ENCODE results near the gene THRA.

The THRA gene

DNA sequence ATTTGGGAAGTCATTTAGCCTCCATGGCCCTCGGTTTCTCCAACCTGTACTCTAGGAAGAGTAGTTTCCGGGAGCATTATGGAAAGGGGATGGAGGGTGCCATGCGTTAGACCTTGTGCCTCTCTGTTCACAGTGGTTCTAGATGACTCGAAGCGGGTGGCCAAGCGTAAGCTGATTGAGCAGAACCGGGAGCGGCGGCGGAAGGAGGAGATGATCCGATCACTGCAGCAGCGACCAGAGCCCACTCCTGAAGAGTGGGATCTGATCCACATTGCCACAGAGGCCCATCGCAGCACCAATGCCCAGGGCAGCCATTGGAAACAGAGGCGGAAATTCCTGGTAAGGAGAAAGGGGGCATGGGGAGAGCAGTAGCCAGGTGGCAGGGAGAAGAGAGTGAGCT is 21.7 kb downstream of the THRA start:
- DNase-seq = no peak

DNA sequence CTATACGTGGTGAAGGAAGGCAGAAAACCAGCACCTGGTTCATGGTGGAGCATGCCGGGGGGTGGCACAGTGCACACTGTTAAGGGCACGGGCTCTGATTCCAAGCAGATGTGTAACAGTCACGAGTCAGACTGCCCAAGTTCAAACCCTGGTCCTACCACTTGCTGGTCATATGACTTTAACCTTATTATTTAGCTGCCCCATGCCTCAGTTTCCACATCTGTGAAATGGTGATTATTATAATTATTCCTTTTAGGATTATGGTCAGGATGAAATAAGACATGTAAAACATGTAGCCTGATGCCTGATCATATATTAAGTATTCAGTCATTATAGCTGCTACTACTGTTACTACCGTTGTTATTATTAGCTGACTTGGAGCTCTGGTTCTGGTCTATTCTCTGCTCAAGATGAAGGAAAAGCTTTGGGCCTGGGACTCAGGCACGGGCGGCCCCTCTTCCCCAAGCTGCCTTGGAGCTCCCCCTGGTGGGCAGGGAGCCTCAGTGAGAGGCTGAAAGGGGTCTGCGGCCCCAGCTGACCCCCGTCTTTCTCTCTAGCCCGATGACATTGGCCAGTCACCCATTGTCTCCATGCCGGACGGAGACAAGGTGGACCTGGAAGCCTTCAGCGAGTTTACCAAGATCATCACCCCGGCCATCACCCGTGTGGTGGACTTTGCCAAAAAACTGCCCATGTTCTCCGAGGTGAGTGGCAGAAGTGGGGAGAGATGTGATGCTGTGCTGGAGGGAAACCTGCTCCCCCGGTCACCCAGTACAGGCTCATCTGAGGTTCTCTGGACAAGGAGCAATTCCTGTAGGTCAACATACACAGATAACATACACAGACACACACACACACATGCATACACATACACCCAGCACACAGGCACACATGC is 23.6 kb downstream of the THRA start:
- no peak for DNase-seq

DNA sequence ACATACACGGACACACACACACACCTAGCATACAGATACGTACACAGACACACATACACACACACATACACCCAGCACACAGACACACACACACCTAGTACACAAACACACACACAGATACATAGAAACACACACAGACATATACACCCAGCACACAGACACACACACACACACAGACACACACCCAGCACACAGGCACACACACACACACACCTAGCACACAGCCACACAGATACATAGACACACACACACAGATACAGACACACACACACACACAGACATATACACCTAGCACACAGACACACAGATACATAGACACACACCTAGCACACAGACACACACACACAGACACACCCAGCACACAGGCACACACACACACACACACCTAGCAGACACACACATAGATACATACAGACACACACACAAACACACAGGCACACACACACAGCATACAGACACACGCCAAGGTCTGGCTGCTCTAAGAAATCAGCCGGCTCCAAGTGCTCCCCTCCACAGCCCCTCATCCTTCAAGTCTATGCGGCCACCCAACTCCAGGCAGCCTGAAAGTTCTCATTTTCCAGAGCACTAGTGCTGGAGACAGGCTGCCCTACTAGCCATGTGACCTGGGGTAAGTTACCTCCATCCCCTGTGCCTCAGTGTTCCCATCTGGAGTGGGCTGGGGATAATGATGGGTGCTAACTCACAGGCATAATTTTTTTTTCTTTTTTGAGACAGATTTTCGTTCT is 24.5 kb downstream of the THRA start:
- no peak for DNase-seq

DNA sequence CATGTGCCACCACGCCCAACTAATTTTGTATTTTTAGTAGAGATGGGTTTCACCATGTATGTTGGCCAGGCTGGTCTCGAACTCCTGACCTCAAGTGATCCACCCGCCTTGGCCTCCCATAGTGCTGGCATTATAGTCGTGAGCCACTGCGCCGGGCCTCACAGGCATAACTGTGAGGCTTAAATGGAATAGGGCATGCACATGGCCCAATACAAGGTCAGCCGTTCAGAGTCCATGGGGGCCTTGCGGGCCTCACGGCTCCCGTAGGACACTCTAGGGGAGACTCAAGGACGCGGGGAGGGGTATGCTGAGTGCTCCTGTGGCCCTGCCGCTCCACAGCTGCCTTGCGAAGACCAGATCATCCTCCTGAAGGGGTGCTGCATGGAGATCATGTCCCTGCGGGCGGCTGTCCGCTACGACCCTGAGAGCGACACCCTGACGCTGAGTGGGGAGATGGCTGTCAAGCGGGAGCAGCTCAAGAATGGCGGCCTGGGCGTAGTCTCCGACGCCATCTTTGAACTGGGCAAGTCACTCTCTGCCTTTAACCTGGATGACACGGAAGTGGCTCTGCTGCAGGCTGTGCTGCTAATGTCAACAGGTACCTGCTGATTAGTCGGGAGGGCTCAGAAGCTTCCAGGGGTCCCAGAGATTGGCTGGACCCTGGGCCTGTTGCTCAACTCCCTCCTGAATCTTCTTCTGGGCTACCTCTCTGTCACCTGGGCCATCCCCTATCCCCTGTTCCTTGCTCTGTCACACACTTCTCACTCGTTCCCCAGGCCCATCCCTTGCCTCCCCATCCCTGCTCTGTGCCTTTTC is 25.3 kb downstream of the THRA start:
- no peak for DNase-seq

GRCh38 chr17:40089077-40089895 is 26.5 kb downstream of the THRA start:
- no peak for DNase-seq

GRCh38 chr17:40090237-40091119 is 27.7 kb downstream of the THRA start:
- no peak for DNase-seq

GRCh38 chr17:40091691-40092397 is 29.1 kb downstream of the THRA start:
- no peak for DNase-seq

DNA sequence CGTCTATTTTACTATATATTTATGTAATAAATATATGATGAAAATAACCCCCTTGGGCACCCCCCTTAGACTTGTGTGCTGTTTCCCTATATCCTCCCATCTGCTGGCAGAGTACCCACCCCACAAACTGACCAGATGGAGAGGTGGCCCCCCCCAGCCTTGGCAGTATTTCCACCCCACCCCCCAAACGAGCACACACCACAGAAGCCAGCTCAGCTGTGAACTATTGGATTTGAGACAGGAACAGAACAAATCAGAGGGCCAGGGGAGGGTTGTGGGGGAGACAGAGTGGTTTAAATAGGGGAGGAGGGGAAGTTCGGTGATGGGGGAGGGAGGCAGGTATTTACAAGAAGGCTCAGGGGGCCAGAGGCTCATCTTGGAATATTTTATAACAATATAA is 29.8 kb downstream of the THRA start:
- DNase-seq = no peak

DNA sequence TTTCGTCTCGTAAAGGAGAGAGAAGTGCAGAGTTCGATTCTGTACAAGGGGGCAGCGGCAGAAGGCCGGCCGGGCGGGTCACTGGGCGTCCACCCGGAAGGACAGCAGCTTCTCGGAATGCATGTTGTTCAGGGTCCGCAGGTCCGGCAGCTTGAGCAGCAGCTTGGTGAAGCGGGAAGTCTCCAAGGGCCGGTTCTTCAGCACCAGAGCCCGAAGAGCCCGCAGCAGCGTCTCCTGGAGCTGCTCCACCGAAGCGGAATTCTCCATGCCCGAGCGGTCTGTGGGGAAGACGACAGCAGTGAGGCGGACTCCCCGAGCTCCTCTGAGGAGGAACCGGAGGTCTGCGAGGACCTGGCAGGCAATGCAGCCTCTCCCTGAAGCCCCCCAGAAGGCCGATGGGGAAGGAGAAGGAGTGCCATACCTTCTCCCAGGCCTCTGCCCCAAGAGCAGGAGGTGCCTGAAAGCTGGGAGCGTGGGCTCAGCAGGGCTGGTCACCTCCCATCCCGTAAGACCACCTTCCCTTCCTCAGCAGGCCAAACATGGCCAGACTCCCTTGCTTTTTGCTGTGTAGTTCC is 30.3 kb downstream of the THRA start:
- no peak for DNase-seq

GRCh38 chr17:40093580-40094201 is 30.9 kb downstream of the THRA start:
- DNase-seq = no peak

DNA sequence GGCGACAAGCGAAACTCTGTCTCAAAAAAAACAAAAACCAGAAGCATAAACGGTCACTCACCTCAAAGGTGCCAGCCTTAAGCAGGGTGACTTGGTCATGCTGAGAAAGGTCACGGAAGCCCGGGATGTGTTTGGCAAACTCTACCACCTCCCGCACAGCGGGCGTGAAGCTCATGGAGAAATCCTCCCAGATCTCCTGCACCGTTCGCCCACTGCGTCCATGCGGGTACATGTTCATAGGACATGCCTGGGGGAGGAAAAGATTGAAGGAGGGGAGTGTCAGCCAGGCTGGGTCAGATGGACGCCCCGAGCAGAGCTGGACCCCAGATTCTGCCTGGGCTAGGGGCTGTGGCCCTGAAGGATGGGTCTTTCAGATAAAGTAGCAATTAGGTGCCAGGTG is 32.1 kb downstream of the THRA start:
- DNase-seq = no peak

- DNase-seq = no peak
Measured at GRCh38 chr17:40095351-40095943, 32.7 kb downstream of the THRA start.

DNA sequence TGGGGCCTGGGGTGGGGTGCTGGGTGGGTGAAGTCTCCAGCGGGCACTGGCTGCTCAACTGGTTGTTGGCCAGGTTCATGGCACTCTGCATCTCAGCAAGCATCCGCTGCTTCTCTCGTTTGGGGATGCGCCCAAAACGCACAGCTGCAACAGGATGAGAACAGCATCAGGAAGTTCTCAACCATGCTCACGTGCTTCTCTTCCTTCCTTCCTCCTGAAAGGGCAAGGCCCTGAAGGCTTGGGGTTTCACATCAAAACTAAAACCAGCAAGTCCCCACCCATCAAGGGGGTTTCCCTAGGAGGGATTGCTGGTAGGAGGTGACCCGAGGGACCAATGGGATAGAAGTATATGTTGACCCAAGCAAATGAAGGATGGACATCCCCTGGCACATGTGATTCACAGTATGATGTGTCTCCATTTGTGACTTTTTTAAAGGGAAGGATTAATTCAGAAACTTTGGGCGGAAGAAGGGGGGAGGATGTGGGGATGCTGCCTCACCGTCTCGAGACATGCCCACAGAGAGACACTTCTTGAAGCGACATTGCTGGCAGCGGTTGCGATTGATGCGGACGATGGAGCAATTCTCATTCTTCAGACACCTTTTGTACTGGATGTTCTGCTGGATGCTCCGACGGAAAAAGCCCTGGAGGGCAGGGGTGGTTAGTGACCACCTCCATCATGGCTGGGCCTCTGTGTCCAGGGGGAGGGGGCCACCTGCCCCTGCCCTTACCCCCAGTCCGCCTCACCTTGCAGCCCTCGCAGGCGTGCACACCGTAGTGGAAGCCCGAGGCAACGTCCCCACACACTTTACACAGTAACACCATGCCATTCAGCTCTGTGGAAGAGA is 33.4 kb downstream of the THRA start:
- no peak for DNase-seq

GRCh38 chr17:40097087-40097486 is 34.3 kb downstream of the THRA start:
- no peak for DNase-seq

- no peak for DNase-seq
Measured at GRCh38 chr17:40097931-40098845, 35.4 kb downstream of the THRA start.

GRCh38 chr17:40098846-40099618 is 36.3 kb downstream of the THRA start:
- DNase-seq = peak; percentile 99
